Fibroblast of skin of back (primary cell): ENCODE data around the gene TAGAP.

Source experiments
- DNase-seq: peaks from one replicate; pipeline ENCODE4 v3.0.0-alpha.2; 2013

The TAGAP gene

GRCh38 chr6:159071843-159072769 is 27.3 kb upstream of the TAGAP start:
- no peak for DNase-seq

- DNase-seq = no peak
Observed at GRCh38 chr6:159068904-159069578, 24.2 kb upstream of the TAGAP start.

GRCh38 chr6:159067334-159067733 is 22.5 kb upstream of the TAGAP start:
- DNase-seq = no peak

DNA sequence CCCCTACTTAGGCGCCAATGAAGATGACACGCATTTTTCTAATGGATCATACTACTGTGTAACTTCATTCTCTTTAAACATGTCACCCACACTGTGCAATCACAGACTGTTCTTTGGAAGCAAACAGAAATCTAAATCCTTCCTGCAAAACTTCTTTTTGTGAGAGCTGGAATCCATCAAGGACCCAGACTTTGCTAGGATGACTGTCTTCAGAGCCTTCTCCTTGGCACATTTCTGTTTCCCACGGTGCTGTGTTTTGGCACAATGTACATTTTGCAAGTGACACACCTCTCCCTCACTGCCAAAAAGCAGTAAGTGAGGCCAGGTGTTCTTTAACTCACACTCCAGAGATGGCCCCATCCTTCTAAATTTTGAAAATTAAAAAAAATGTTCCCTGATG is 21.7 kb upstream of the TAGAP start:
- no peak for DNase-seq

DNA sequence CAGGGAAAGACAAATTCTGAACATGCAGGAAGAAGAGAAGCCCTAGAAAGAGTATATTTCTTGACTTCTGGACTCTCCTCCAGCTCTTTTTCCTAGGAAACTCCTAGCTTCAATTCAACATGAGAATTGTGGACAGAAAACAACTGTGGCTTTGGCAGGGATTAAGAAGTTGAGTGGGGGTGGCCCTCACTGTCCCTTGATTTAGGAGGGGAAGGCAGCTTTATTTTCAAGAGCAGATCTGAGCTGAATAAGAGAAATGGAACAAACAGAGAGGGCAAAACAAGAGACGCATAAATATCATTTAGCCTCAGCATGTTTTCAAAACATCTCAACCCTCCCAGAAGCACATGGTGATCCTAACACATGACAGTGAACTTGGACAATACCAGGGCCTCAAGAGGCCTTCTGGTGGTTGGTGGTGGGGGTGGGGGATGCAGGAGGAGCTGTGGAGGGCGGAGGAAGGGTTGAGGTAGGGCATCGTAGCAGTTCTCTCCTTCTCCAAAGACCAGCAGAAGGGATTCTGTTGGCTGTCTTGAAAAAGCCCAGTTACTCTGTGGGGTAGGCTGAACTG is 21.1 kb upstream of the TAGAP start:
- no peak for DNase-seq

- DNase-seq = no peak
Observed at GRCh38 chr6:159065091-159065490, 20.3 kb upstream of the TAGAP start.

- DNase-seq = no peak
Observed at GRCh38 chr6:159064477-159064876, 19.7 kb upstream of the TAGAP start.

GRCh38 chr6:159063549-159063948 is 18.8 kb upstream of the TAGAP start:
- DNase-seq = no peak

DNA sequence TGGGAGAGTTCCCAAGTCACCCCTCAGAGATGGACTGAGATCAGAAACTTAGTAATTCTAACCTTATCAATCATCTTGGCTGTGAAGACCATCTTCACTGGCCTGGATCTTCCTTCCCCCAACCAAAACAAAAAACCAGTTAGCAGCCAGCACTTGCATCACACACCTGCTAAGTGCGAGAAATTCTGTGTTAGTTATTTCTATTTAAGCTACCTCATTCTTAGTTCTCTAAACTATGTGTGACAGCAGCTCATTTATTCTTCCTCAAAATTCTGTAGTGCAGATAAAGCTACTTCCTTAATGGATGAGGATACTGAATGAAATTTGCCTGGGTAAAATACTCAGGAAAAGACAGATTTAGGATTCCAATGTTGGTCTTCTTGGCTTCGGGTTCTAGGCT is 18.2 kb upstream of the TAGAP start:
- DNase-seq = no peak

DNA sequence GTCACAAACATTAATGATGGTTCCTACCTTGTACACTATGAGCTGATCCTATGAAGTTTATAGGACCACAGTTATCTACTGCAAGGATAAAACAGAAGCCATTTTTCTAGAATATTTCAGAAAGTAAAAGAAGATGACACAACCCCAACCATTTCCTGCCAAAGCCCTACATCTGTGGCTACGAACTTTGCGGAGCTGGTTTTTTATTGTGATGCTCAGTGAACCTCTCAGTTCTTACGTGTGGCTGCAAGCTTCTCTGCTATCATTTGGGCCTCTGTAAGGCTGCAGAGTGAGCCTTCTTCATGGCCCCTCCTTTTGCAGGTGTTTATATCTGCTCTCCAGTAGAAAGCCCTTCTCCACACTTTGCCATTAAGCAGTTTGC is 17.8 kb upstream of the TAGAP start:
- no peak for DNase-seq

DNA sequence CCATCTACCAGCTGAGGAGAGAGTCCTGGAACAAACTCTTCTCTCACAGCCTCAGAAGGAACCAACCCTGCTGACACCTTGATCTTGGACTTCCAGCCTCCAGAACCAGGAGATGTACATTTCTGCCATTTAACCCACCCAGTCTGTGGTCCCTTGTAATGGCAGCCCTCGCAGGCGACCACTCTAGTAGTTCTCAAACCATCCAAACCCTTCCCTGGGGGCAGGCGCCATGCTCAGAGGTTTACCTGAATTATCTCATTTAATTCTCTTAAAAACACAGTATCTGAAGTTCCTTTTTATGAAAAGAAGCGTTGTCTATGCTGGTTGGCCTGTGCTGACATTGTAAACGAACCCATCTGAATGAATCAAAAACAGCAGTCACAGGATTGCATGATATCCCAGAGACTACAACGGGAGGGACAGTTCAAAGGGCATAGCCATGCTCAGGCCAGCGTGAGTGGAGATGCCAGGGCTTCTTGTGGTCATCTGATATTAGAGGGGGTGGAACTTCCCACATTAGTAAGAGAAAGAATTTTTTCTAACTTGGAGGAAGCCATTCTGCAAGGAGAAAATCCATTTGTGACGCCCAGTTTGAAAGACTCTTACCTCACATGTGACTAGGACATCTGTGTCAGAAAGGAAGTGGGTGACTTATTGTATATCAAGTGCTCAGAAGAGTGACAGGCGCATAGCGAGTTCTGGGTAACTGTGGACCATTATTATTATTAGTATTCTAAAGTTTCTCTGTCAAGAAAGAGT is 17.2 kb upstream of the TAGAP start:
- no peak for DNase-seq

- no peak for DNase-seq
Observed at GRCh38 chr6:159061146-159061545, 16.4 kb upstream of the TAGAP start.

GRCh38 chr6:159059885-159060506 is 15.2 kb upstream of the TAGAP start:
- DNase-seq = no peak

DNA sequence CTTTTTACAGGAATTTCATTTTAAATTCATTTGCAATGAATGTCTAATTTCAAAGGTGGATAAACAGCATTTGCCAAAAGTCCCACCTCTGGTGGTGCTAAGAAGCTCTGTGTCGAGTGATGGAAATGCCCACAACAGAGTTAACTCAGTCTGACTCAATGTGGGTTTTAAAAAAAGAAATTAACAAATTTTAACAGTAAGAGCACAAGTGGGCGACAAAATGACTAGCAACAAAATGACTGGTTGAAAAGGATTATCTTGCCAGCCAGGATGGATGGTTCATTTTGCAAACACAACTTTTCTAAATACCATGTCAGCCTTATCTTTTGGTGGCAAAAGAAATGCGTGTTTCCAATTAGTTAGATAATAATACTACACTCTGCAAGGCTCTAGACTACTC is 14.3 kb upstream of the TAGAP start:
- DNase-seq = no peak

DNA sequence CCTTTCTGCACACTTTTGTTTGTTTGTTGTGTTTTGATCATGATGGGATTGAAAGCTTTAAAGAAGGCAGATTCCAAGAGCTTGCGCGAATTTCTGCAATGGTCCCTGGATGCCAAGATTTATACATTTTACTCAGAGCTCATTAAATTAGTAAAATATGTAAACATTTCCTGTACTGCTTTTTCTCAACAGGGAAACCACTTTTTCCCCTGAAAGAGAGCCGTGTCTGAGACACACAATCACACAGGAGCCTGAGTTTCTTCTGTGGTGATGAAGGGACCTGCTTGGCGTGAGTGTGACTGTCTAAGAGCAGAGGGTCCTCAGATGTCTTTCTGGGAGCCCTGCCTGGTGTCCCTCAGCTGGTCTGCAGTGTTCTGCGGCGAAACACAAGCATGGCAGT is 12.1 kb upstream of the TAGAP start:
- DNase-seq = no peak

GRCh38 chr6:159056432-159056831 is 11.6 kb upstream of the TAGAP start:
- no peak for DNase-seq

- DNase-seq = no peak
Observed at GRCh38 chr6:159056003-159056402, 11.2 kb upstream of the TAGAP start.

DNA sequence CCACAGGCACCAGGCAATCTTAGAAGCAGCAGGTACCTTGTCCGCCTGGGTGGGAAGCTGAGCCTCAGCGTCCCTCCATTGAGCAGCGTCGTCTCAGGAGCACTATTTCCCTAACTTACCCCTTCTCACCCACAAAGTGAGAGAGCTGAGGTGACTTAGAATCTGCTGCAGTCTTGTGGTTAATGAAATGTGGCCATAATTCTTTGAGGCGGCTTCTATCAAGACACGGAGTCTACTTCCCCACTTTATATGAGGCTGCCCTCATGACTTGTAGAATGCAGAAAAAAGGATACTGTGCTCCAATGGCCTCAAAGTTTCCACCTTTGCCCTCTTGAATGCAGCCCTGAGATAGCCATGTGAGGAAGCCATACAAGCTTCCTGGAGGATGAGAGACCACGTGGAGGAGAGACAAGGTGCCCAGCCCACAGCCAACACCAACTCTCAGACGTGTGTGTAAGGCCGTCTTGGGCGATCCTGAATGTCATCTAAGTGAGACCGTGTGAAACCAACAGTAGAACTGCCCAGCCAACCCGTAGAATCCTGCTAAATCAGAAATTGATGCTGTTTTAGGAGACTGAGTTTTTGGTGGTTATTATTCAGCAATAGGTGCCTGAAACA is 9.1 kb upstream of the TAGAP start:
- no peak for DNase-seq

DNA sequence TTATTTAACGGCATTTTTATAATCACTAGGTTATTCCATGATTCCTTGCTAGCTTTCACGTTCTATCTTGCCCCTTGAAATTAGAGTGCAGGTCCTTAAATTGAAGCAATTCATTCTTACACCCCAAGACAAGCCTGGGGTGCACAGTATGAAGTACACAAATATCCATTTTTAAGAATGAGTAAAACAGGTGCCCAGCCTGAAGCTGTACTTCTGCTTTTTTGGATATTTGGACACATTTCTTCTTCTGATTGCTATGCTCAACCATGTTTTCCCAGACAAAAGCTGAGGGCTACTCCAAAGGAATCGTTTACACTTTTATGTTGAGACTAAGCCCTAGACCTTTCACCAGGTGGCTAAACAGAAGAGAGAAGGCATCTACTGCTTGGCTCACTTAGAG is 7.9 kb upstream of the TAGAP start:
- no peak for DNase-seq

GRCh38 chr6:159047891-159048685 is 3.3 kb upstream of the TAGAP start:
- DNase-seq = peak; percentile 6

DNA sequence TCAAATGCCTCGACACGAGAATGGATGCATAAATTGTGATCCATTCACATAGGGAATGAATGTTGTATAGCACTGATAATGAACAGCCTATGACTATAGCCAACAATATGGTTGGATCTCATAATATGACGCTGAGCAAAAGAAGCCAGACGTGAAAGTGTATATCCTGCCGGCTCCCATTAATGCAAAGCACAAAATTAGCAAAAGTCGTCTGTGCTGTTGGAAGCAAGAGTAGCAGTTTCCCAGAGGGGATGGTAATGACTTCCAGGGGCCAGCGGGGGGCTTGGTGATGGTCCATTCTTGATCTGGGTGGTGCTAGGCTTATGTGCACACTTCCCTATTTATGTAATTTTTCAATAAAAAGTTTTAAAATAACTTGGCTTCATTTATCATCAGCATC is 1.0 kb upstream of the TAGAP start:
- DNase-seq = no peak
